ENCODE data around the gene COMP.

The COMP gene

DNA sequence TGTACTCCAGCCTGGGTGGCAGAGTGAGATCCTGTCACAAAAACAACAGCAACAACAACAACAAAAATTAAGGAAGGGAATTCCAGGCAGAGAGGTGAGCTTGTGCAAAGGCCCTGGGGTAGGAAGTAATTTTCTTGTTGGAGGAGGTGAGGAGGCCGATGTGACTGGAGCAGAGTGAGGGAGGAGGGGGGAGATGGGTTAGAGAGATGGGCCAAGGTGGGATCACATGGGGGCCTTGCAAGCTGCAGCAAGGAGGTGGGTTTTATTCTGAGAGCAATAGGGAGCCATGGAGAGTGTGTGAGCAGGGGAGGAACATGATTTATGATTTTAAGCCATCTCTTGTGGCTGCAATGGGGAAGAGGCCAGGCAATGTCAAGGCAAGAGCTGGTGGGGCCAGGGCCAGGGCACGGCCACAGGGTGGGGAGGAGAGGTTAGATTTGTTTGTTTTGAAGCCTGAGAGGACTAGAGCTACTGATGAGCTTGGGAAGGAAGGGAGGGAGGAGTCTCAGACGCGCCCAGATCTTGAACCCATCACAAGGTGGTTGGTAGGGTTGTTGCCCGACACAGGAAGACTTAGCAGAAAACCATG, 12.5 kb upstream of the COMP start:
- no peaks in the 10 kb centered on the region for H3K9me3 ChIP-seq (ENCODE audit: control insufficient read depth, insufficient read depth, low read length)
- DNase-seq (ENCODE audit: low read depth, low spot score) = no peak
- peaks cover 1% of the 10 kb centered on the region; the same call in 1 of the 2 replicates for H3K27me3 ChIP-seq (ENCODE audit: control insufficient read depth, insufficient read depth, low read length)
- H3K27ac ChIP-seq (ENCODE audit: low read length) = no peak overlapping the region
- H3K36me3 ChIP-seq (ENCODE audit: control insufficient read depth, insufficient read depth, low read length) = no peaks in the 10 kb centered on the region
- WGBS (ENCODE audit: insufficient coverage, insufficient read length) = no CpG with 5 or more reads among the region's 5 CpGs
- no peak overlapping the region for H3K4me3 ChIP-seq (ENCODE audit: low read length)
- H3K4me1 ChIP-seq (ENCODE audit: control insufficient read depth, insufficient read depth, low read length) = no peaks in the 10 kb centered on the region

DNA sequence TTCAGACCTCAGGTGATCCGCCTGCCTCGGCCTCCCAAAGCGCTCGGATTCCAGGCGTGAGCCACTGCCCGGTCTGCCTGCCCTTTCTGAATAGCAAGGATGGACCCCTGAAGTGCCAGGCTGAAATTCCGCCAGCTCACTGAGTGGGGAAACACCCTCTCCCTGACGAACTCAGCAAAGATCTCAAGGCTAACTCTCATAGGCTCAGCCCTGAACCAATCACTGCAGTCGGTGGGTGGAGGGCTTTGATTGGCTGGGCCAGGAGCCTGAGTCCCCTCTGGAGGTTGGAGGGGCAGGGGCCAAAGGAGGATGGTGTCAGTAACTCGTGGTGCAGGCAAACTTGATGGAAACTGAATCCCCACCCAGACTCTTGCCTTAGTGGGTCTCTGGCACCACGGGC, 11.2 kb upstream of the COMP start:
- no CpG with 5 or more reads among the region's 11 CpGs for WGBS (ENCODE audit: insufficient coverage, insufficient read length)
- no peaks in the 10 kb centered on the region for H3K9me3 ChIP-seq (ENCODE audit: control insufficient read depth, insufficient read depth, low read length)
- DNase-seq (ENCODE audit: low read depth, low spot score) = peak; percentile 81

GRCh38 chr19:18800636-18801035, 9.5 kb upstream of the COMP start:
- no peak for DNase-seq (ENCODE audit: low read depth, low spot score)
- H3K36me3 ChIP-seq (ENCODE audit: control insufficient read depth, insufficient read depth, low read length) = no peaks in the 10 kb centered on the region
- no peak overlapping the region for H3K27ac ChIP-seq (ENCODE audit: low read length)
- H3K9me3 ChIP-seq (ENCODE audit: control insufficient read depth, insufficient read depth, low read length) = no peaks in the 10 kb centered on the region
- WGBS (ENCODE audit: insufficient coverage, insufficient read length) = no CpG with 5 or more reads among the region's 10 CpGs
- H3K27me3 ChIP-seq (ENCODE audit: control insufficient read depth, insufficient read depth, low read length) = peaks cover 6% of the 10 kb centered on the region
- H3K4me3 ChIP-seq (ENCODE audit: low read length) = no peak overlapping the region
- no peaks in the 10 kb centered on the region for H3K4me1 ChIP-seq (ENCODE audit: control insufficient read depth, insufficient read depth, low read length)

More for the DNA sequence above, 11.2 kb upstream of the COMP start:
- Histone ChIP-seq H3K27me3 (ENCODE audit: control insufficient read depth, insufficient read depth, low read length) (peaks cover 3% of the 10 kb centered on the region; the same call in 1 of the 2 replicates), H3K4me3 (ENCODE audit: low read length) (no peak overlapping the region), H3K36me3 (ENCODE audit: control insufficient read depth, insufficient read depth, low read length) (no peaks in the 10 kb centered on the region), H3K27ac (ENCODE audit: low read length) (no peak overlapping the region), H3K4me1 (ENCODE audit: control insufficient read depth, insufficient read depth, low read length) (no peaks in the 10 kb centered on the region)

- Histone ChIP-seq H3K27me3 (ENCODE audit: control insufficient read depth, insufficient read depth, low read length) (peaks cover 6% of the 10 kb centered on the region), H3K4me1 (ENCODE audit: control insufficient read depth, insufficient read depth, low read length) (no peaks in the 10 kb centered on the region), H3K27ac (ENCODE audit: low read length) (no peak overlapping the region), H3K9me3 (ENCODE audit: control insufficient read depth, insufficient read depth, low read length) (no peaks in the 10 kb centered on the region), H3K36me3 (ENCODE audit: control insufficient read depth, insufficient read depth, low read length) (no peaks in the 10 kb centered on the region), H3K4me3 (ENCODE audit: low read length) (no peak overlapping the region)
- no peak for DNase-seq (ENCODE audit: low read depth, low spot score)
Observed at GRCh38 chr19:18800079-18800478, 9.0 kb upstream of the COMP start.

DNA sequence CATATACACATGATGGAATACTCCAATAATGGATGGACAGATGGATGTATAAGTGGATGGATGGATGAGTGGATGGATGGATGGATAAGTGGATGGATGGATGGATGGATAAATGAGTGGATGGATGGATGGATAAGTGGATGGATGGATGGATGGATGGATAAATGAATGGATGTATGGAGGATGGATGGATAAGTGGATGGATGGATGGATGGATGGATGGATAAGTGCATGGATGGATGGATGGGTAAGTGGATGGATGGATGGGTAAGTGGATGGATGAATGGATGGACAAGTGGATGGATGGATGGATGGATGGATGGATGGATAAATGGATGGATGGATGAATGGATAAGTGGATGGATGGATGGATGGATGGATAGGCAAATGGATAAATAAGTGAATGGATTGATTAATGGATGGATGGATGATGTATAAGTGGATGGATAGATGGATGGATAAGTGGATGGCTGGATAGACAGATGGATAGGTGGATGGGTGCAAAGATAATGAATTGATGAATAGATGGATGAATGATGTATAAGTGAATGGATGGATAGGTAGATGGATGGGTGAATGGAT, 8.4 kb upstream of the COMP start:
- no peaks in the 10 kb centered on the region for H3K4me1 ChIP-seq (ENCODE audit: control insufficient read depth, insufficient read depth, low read length)
- peaks cover 9% of the 10 kb centered on the region for H3K27me3 ChIP-seq (ENCODE audit: control insufficient read depth, insufficient read depth, low read length)
- H3K36me3 ChIP-seq (ENCODE audit: control insufficient read depth, insufficient read depth, low read length) = no peaks in the 10 kb centered on the region
- DNase-seq (ENCODE audit: low read depth, low spot score) = no peak
- no peaks in the 10 kb centered on the region for H3K9me3 ChIP-seq (ENCODE audit: control insufficient read depth, insufficient read depth, low read length)
- no peak overlapping the region for H3K4me3 ChIP-seq (ENCODE audit: low read length)
- H3K27ac ChIP-seq (ENCODE audit: low read length) = no peak overlapping the region

GRCh38 chr19:18798384-18799352, 7.6 kb upstream of the COMP start:
- DNase-seq (ENCODE audit: low read depth, low spot score) = no peak
- Histone ChIP-seq H3K27me3 (ENCODE audit: control insufficient read depth, insufficient read depth, low read length) (peaks cover 9% of the 10 kb centered on the region), H3K4me1 (ENCODE audit: control insufficient read depth, insufficient read depth, low read length) (no peaks in the 10 kb centered on the region), H3K27ac (ENCODE audit: low read length) (no peak overlapping the region), H3K36me3 (ENCODE audit: control insufficient read depth, insufficient read depth, low read length) (no peaks in the 10 kb centered on the region), H3K9me3 (ENCODE audit: control insufficient read depth, insufficient read depth, low read length) (no peaks in the 10 kb centered on the region), H3K4me3 (ENCODE audit: low read length) (no peak overlapping the region)
- WGBS (ENCODE audit: insufficient coverage, insufficient read length) = no CpG with 5 or more reads among the region's 22 CpGs

GRCh38 chr19:18796239-18796638, 5.1 kb upstream of the COMP start:
- no peak overlapping the region for H3K4me3 ChIP-seq (ENCODE audit: low read length)
- H3K27ac ChIP-seq (ENCODE audit: low read length) = no peak overlapping the region
- peaks cover 32% of the 10 kb centered on the region for H3K27me3 ChIP-seq (ENCODE audit: control insufficient read depth, insufficient read depth, low read length)
- no peaks in the 10 kb centered on the region for H3K4me1 ChIP-seq (ENCODE audit: control insufficient read depth, insufficient read depth, low read length)
- DNase-seq (ENCODE audit: low read depth, low spot score) = no peak
- WGBS (ENCODE audit: insufficient coverage, insufficient read length) = no CpG with 5 or more reads among the region's 2 CpGs
- H3K36me3 ChIP-seq (ENCODE audit: control insufficient read depth, insufficient read depth, low read length) = no peaks in the 10 kb centered on the region
- H3K9me3 ChIP-seq (ENCODE audit: control insufficient read depth, insufficient read depth, low read length) = no peaks in the 10 kb centered on the region

GRCh38 chr19:18795540-18795939, 4.4 kb upstream of the COMP start:
- Histone ChIP-seq H3K4me1 (ENCODE audit: control insufficient read depth, insufficient read depth, low read length) (peaks cover 3% of the 10 kb centered on the region; the same call in 1 of the 2 replicates), H3K27me3 (ENCODE audit: control insufficient read depth, insufficient read depth, low read length) (peaks cover 37% of the 10 kb centered on the region), H3K36me3 (ENCODE audit: control insufficient read depth, insufficient read depth, low read length) (no peaks in the 10 kb centered on the region), H3K4me3 (ENCODE audit: low read length) (no peak overlapping the region), H3K27ac (ENCODE audit: low read length) (no peak overlapping the region), H3K9me3 (ENCODE audit: control insufficient read depth, insufficient read depth, low read length) (no peaks in the 10 kb centered on the region)
- WGBS (ENCODE audit: insufficient coverage, insufficient read length) = no CpG with 5 or more reads among the region's 21 CpGs
- DNase-seq (ENCODE audit: low read depth, low spot score) = no peak

- Histone ChIP-seq H3K9me3 (ENCODE audit: control insufficient read depth, insufficient read depth, low read length) (no peaks in the 10 kb centered on the region), H3K36me3 (ENCODE audit: control insufficient read depth, insufficient read depth, low read length) (no peaks in the 10 kb centered on the region), H3K27me3 (ENCODE audit: control insufficient read depth, insufficient read depth, low read length) (peaks cover 45% of the 10 kb centered on the region), H3K4me3 (ENCODE audit: low read length) (no peak overlapping the region), H3K4me1 (ENCODE audit: control insufficient read depth, insufficient read depth, low read length) (peaks cover 5% of the 10 kb centered on the region; the same call in 1 of the 2 replicates), H3K27ac (ENCODE audit: low read length) (no peak overlapping the region)
- no CpG with 5 or more reads among the region's 6 CpGs for WGBS (ENCODE audit: insufficient coverage, insufficient read length)
- DNase-seq (ENCODE audit: low read depth, low spot score) = no peak
Observed at GRCh38 chr19:18794692-18795091, 3.6 kb upstream of the COMP start.

- Histone ChIP-seq H3K27me3 (ENCODE audit: control insufficient read depth, insufficient read depth, low read length) (peaks cover 52% of the 10 kb centered on the region), H3K4me3 (ENCODE audit: low read length) (no peak overlapping the region), H3K36me3 (ENCODE audit: control insufficient read depth, insufficient read depth, low read length) (no peaks in the 10 kb centered on the region), H3K9me3 (ENCODE audit: control insufficient read depth, insufficient read depth, low read length) (no peaks in the 10 kb centered on the region), H3K4me1 (ENCODE audit: control insufficient read depth, insufficient read depth, low read length) (peaks cover 6% of the 10 kb centered on the region; the same call in 1 of the 2 replicates), H3K27ac (ENCODE audit: low read length) (no peak overlapping the region)
- DNase-seq (ENCODE audit: low read depth, low spot score) = no peak
- WGBS (ENCODE audit: insufficient coverage, insufficient read length) = no CpG with 5 or more reads among the region's 5 CpGs
Observed at GRCh38 chr19:18794029-18794313, 2.9 kb upstream of the COMP start.
